Measurements from ENCODE around the gene ZNF594. TPM values are rescaled to one million over a fixed set of nuclear protein-coding genes. Genes with fewer than 3 reads are reported as not detected.
"Not testable (repeated sequence)": the region's sequence is repeated elsewhere in the genome, so short reads cannot be mapped to it uniquely, and the experiment has no call there.

The ZNF594 gene
- total RNA-seq, 1 donor from 2014 or later: 21.0 TPM

DNA sequence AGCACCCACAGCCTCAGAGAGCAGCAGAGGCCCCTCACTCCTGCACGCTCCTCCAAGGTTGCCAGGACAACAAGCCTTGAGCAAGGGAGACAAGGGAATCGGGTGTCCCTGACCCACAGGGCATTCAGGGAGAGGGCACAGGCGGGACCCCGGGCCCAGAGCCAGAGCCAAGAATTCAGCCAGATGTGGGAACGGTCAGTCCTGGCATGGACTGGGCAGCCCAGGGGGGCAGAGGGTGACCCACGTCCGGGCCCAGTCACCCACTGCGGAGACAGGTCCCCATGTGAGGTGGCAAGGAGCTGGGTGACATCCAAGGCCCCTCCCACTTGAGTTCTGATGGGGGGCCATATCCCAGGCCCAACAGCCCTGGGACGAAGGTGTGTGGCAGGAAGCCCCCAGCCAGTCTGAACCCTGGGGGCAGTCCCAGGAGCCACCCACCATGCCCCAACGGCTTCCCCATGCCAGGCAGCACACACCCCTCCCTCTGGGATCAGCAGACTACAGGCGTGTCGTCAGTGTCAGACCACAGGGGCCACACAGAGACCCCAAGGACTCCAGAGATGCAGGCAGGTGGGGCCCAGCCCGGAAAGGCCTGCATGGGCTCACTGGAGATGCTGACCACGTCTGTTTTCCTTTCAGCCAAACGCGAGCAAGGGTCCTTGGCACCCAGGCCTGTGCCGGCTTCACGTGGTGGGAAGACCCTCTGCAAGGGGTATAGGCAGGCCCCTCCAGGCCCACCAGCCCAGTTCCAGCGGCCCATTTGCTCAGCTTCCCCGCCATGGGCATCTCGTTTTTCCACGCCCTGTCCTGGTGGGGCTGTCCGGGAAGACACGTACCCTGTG lies 52.8 kb downstream of the ZNF594 start:
- Mint-ChIP-seq H3K36me3 (no peaks in the 10 kb centered on the region), H3K27me3 (ENCODE audit: low read depth) (peaks cover 5% of the 10 kb centered on the region), H3K27ac (no peak overlapping the region), H3K4me1 (no peaks in the 10 kb centered on the region), H3K9me3 (no peaks in the 10 kb centered on the region), H3K4me3 (no peak overlapping the region)
- TF ChIP-seq, protein P1, sequence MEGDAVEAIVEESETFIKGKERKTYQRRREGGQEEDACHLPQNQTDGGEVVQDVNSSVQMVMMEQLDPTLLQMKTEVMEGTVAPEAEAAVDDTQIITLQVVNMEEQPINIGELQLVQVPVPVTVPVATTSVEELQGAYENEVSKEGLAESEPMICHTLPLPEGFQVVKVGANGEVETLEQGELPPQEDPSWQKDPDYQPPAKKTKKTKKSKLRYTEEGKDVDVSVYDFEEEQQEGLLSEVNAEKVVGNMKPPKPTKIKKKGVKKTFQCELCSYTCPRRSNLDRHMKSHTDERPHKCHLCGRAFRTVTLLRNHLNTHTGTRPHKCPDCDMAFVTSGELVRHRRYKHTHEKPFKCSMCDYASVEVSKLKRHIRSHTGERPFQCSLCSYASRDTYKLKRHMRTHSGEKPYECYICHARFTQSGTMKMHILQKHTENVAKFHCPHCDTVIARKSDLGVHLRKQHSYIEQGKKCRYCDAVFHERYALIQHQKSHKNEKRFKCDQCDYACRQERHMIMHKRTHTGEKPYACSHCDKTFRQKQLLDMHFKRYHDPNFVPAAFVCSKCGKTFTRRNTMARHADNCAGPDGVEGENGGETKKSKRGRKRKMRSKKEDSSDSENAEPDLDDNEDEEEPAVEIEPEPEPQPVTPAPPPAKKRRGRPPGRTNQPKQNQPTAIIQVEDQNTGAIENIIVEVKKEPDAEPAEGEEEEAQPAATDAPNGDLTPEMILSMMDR (IDR thresholded peaks at IDR 0.05; ENCODE audit: unreplicated experiment): no peak
- no peak for DNase-seq (ENCODE audit: low spot score in 2 of 2, unreplicated experiment in 2 of 2)

DNA sequence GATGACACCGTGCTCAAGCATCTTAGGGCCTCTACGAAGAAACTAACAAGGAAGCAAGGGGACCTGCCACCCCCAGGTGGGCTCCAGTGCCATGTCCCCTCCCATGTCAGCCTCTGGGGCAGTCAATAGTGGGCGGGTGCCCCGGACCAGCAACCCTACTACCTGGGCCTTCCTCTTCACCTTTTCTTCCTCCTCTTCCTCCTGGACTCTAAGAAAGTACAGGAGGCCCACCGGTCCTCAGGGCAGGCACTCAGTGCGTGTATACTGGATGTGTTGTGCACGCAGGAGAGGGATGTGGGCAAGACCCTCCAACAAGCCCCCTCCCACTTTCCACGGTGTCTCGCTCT lies 53.5 kb downstream of the ZNF594 start:
- not testable (repeated sequence) for H3K4me1 Mint-ChIP-seq; H3K4me3 Mint-ChIP-seq; H3K36me3 Mint-ChIP-seq; H3K9me3 Mint-ChIP-seq; DNase-seq (ENCODE audit: low spot score in 2 of 2, unreplicated experiment in 2 of 2); H3K27me3 Mint-ChIP-seq (ENCODE audit: low read depth); H3K27ac Mint-ChIP-seq

DNA sequence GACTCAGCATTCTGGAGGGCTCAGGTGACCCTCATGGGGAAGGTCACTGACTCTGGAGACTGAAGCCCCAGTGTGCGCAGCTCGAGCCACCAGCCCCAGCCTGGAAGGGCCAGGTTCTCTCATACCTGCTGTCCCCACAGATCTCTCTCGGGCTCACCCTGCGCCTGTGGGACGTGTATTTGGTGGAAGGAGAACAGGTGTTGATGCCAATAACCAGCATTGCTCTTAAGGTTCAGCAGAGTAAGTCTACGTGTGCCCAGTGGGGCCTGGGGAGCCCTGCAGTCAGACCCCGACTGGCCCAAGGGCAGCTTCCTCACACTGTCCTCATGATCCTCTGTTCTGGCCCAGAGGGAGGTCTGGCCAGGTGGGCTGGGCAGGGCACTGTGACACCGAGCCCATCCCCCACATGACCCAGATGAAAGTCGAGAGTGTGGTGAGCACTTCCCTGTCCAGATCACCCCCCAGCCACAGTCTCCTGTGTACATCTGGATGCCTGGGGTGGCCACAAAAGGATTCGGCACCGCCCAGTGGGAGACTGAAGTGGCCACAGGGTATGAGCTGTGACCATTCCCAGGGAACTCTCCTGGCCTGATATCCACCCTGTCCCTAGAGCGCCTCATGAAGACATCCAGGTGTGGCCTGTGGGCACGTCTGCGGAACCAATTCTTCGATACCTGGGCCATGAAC lies 54.0 kb downstream of the ZNF594 start:
- H3K4me1 Mint-ChIP-seq; DNase-seq (ENCODE audit: low spot score in 2 of 2, unreplicated experiment in 2 of 2); H3K27me3 Mint-ChIP-seq (ENCODE audit: low read depth); H3K9me3 Mint-ChIP-seq; H3K4me3 Mint-ChIP-seq; H3K36me3 Mint-ChIP-seq; H3K27ac Mint-ChIP-seq: not testable (repeated sequence)

DNA sequence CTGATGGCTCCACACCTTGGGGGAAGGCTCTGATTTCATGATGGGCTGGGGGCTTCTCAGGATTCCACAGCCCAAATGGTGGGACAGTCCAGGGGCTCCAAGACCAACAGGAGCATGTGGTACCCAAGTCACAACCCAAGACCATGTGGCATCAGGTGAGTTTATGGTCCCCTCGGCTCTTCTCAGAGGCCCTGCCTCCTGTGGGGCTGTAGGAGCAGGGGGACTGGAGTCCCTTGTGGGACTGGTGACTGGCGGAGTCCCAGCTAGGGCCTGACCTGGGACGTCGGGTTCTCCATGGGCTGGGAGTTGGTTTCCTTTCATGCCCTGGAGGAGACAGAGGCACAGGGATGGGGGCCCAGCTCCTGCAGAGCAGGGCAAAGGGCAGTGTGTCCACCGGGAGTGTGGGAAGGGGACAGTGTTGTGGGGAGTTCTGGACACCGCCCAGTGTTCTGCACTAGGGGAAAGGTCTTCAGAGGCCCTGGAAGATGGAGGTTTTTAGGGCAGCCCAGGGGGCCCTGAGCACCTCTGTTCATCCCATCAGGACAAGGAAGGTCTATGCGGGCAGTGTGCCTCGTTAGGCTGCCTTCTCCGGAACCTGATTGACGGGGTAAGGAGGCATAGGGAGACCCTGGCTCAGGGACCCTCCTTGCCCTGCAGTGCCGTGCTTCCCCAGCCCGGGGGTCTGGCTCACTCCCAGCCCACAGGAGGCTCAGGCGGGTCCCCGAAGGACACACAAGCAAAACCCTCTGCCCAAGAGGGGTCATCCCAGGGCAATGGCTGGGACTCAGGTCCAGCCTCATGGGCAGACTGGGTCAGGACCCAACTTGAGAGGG lies 54.9 kb downstream of the ZNF594 start:
- DNase-seq (ENCODE audit: low spot score in 2 of 2, unreplicated experiment in 2 of 2); H3K4me3 Mint-ChIP-seq; H3K9me3 Mint-ChIP-seq: not testable (repeated sequence)

DNA sequence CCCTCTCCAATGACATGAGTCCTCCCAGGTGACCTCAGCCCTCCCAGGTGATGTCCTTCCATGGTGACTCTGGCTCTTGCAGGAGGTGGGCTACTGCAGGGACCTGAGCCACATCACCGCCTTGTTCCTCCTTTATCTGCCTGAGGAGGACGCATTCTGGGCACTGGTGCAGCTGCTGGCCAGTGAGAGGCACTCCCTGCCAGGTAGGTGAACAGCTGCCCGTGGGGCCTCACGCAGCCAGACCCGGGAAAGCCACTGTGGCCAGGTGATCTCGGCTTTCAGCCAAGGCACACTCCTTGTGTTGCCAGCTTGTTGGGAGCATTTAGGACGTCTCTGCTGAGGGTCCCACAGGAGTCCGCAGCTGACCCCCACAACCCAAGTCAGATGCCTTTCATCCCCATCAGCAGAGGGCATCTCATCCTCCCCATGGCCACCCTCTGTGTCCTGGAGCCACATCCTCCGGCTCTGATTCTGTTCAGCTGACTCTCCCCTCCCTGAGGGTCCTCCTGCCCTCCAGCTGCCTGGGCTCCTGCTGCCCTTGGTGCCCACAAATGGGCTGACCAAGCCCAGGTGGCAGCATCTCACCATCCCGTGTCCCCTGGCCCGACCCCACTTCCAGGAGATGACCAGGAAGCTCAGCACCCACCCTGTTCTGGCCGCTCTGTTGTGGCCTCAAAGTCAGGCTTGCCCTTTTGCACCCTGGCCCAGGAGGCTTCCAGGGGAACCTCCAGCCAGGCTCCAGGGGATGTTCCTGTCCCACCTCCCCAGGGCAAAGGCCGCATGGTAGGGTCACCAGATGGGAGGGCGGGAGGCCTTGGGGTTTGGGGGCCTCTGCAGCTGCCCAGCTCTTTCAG lies 55.7 kb downstream of the ZNF594 start:
- H3K36me3 Mint-ChIP-seq: no peaks in the 10 kb centered on the region
- no peaks in the 10 kb centered on the region for H3K9me3 Mint-ChIP-seq
- no peaks in the 10 kb centered on the region for H3K4me1 Mint-ChIP-seq
- no peak overlapping the region for H3K27ac Mint-ChIP-seq
- H3K27me3 Mint-ChIP-seq (ENCODE audit: low read depth): peaks cover 6% of the 10 kb centered on the region
- DNase-seq (ENCODE audit: low spot score in 2 of 2, unreplicated experiment in 2 of 2): no peak
- TF ChIP-seq, protein P1 (IDR thresholded peaks at IDR 0.05; ENCODE audit: unreplicated experiment): no peak
- no peak overlapping the region for H3K4me3 Mint-ChIP-seq

More for the DNA sequence above, 54.9 kb downstream of the ZNF594 start:
- not testable (repeated sequence) for H3K36me3 Mint-ChIP-seq; H3K27me3 Mint-ChIP-seq (ENCODE audit: low read depth); H3K27ac Mint-ChIP-seq; H3K4me1 Mint-ChIP-seq

DNA sequence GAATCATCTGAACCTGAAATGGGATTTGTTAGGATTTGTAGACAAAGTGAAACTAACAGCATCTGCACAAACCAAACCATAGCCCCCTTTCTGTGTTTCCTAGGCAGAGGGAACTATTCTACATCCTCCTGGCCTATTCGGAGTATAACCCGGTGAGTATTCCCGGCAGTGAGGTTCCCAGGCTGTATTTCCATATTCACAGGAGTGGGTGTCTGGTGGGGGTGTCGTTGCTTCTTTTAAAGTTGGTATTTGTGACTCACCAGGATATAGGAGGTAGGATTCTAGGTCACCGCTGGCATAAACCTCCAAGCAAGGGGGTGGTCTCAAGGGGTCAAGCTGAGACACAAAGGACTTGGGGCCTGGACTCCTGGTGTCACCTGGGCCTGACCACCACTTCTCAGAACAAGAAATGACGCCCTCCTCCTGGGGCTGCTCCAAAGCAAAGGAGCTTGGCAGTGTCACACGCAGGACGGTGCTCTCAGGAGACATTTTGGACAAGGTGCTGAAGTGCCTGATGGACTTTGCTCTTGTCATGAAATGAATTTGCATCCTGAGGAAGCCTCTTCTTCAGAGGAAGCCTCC lies 56.4 kb downstream of the ZNF594 start:
- H3K9me3 Mint-ChIP-seq; H3K36me3 Mint-ChIP-seq; H3K4me3 Mint-ChIP-seq; H3K27me3 Mint-ChIP-seq (ENCODE audit: low read depth); H3K27ac Mint-ChIP-seq; DNase-seq (ENCODE audit: low spot score in 2 of 2, unreplicated experiment in 2 of 2); H3K4me1 Mint-ChIP-seq: not testable (repeated sequence)

DNA sequence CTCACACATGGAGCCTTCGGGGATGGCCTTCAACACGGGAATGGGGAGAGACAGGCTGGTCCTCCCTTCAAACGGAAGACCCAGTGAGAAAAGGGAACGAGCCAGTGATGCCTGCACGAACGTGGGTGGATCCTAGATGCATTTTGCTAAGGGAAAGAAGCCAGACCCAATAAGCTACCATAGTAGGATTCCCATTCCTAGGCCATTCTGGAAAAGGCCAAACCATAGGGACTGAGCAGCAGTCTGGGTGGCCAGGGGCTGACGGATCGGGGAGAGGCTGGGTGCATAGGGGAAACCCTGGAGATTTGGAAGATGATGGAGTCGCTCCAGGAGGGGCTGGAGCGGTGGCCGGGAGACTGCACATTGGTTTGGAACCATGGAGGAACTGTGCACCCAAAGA lies 57.1 kb downstream of the ZNF594 start:
- not testable (repeated sequence) for H3K4me1 Mint-ChIP-seq; H3K27ac Mint-ChIP-seq; H3K27me3 Mint-ChIP-seq (ENCODE audit: low read depth); H3K36me3 Mint-ChIP-seq; H3K4me3 Mint-ChIP-seq; H3K9me3 Mint-ChIP-seq
- peak in 1 of 2 experiments; percentile 33 for DNase-seq (ENCODE audit: low spot score in 2 of 2, unreplicated experiment in 2 of 2)

DNA sequence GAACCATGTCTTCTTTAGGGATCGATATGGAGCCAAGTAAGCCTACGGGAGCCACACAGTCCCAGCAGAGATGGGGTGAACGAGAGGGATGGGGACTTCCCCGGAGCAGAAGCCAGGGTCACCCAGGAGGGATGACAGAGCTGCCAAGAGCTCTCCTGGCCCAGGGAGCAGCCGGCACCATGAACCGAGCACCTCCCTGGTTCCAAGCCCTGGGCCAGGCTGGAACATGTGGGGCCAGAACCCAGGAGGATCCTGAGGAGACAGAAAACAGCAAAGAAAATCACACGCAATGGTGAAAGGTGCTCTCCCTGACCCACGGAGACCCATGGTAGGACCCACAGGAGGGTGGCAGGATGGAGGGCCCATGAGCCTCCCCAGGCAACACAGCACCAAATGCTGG lies 57.7 kb downstream of the ZNF594 start:
- peak in 1 of 2 experiments; percentile 26 for DNase-seq (ENCODE audit: low spot score in 2 of 2, unreplicated experiment in 2 of 2)
- not testable (repeated sequence) for H3K4me3 Mint-ChIP-seq; H3K27me3 Mint-ChIP-seq (ENCODE audit: low read depth); H3K36me3 Mint-ChIP-seq; H3K4me1 Mint-ChIP-seq; H3K27ac Mint-ChIP-seq; H3K9me3 Mint-ChIP-seq
